HT-29 (cell line): ENCODE data around the gene ADAT1. TPM values are rescaled to one million over a fixed set of nuclear protein-coding genes. Genes with fewer than 3 reads are reported as not detected.

ENCODE experiments used
- total RNA-seq: library from RNA; depleted of rRNA; stranded (reverse); fragments of >200 nt; shearing (Covaris generic); gene quantifications from 2 replicates; pipeline ENCODE4 v1.2.3, GENCODE V29; 2014; rRNA removed

Gene ADAT1
- total RNA-seq, 1 experiment from 2014 or later, result 45.0 TPM

Other genes with a start within 250 kb of the ADAT1 start
- gene CFDP1, start 189.8 kb downstream of the ADAT1 start, total RNA-seq, result 15.4 and 17.6 TPM in 2 replicates
- 25.2 and 30.8 TPM in 2 replicates for gene TMEM170A, start 158.6 kb downstream of the ADAT1 start, total RNA-seq
- gene CHST6, start 127.8 kb downstream of the ADAT1 start, total RNA-seq, result 0.05 TPM in 1 of 2 replicates, not detected in the other
- gene CHST5, start 87.2 kb downstream of the ADAT1 start, total RNA-seq, result 0.25 and 1.6 TPM in 2 replicates
- gene TMEM231, start 67.0 kb downstream of the ADAT1 start, total RNA-seq, result 8.4 and 11.0 TPM in 2 replicates
- gene GABARAPL2, start 56.9 kb downstream of the ADAT1 start, total RNA-seq, result 33.0 and 34.3 TPM in 2 replicates
- 117 and 141 TPM in 2 replicates for gene KARS1, start 24.4 kb upstream of the ADAT1 start, total RNA-seq
- gene TERF2IP, start 24.5 kb upstream of the ADAT1 start, total RNA-seq, result 21.6 and 22.5 TPM in 2 replicates
- gene CPHXL2, start 53.7 kb upstream of the ADAT1 start, total RNA-seq, result not detected in 2 replicates
- gene DUXB, start 78.2 kb upstream of the ADAT1 start, total RNA-seq, result not detected in 2 replicates
- not detected in 2 replicates for gene CPHXL, start 103.2 kb upstream of the ADAT1 start, total RNA-seq